Erythroblast (primary cell): ENCODE data around the gene CTSZ.

Experiments
- GATA1 ChIP-seq: IDR thresholded peaks from 2 replicates; pipeline ENCODE4 v1.6.1; 2011; ENCODE audit warnings: low read depth, mild to moderate bottlenecking, control low read depth, low read length, moderate library complexity
- POLR2A ChIP-seq: IDR thresholded peaks from 2 replicates; pipeline ENCODE4 v1.6.1; 2011; ENCODE audit warnings: mild to moderate bottlenecking, low read length

GRCh38 chr20:59008715-59009336 is 1.8 kb upstream of the CTSZ start:
- no peak for TF ChIP-seq POLR2A
- TF ChIP-seq GATA1: no peak
